Upper lobe of left lung (tissue), 4 donors: Measurements from ENCODE around the gene RNF40.

Experiments used
- POLR2A ChIP-seq, 4 donors: fragments of 450-650 bp; IDR thresholded peaks; one replicate each; pipeline ENCODE4 v1.5.1; 2016 to 2017; ENCODE audit warnings: antibody characterized with exemption in 4 of 4, mild to moderate bottlenecking in 2 of 4
- POLR2AphosphoS5 ChIP-seq, 2 donors: sonication (generic); formaldehyde crosslinking; IDR thresholded peaks; one replicate each; pipeline ENCODE4 v1.5.1; 2017; ENCODE audit warnings: antibody characterized with exemption in 2 of 2
- TF ChIP-seq, protein P1 (sequence below), 6 experiments: fragments of 450-650 bp in 4 of 6; fragments of 200-600 bp in 2 of 6; sonication (generic) in 2 of 6; IDR thresholded peaks; one replicate each; pipeline ENCODE4 v1.5.1; 2016 to 2019; ENCODE audit warnings: antibody characterized with exemption in 6 of 6

DNA sequence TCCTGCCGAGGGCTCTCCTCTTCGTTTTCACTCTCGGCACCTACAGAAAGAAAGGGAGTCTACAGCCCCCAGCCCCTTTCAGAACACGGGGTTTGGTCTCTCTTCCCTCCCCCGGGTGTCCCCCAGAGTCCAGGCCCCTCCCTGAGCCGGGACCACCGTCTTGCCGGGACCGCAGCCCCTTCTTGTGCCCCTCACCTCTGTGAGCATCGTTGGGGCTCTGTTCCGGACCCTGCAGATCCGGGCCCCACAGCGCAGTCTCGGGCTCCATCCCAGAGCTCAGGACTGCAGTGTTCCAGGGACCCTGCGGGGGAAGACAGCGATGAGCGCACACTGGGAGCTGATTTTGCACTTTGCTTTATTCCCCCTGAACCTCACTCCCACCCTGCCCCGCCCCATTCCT lies 22.1 kb downstream of the RNF40 start:
- TF ChIP-seq, protein P1, sequence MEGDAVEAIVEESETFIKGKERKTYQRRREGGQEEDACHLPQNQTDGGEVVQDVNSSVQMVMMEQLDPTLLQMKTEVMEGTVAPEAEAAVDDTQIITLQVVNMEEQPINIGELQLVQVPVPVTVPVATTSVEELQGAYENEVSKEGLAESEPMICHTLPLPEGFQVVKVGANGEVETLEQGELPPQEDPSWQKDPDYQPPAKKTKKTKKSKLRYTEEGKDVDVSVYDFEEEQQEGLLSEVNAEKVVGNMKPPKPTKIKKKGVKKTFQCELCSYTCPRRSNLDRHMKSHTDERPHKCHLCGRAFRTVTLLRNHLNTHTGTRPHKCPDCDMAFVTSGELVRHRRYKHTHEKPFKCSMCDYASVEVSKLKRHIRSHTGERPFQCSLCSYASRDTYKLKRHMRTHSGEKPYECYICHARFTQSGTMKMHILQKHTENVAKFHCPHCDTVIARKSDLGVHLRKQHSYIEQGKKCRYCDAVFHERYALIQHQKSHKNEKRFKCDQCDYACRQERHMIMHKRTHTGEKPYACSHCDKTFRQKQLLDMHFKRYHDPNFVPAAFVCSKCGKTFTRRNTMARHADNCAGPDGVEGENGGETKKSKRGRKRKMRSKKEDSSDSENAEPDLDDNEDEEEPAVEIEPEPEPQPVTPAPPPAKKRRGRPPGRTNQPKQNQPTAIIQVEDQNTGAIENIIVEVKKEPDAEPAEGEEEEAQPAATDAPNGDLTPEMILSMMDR (IDR thresholded peaks at IDR 0.05) = no peak
- TF ChIP-seq POLR2A (IDR thresholded peaks at IDR 0.05) (no peak), POLR2AphosphoS5 (IDR thresholded peaks at IDR 0.05) (no peak)
